22Rv1 (cell line): Measurements from ENCODE around the gene TMEFF1.

ENCODE experiments used
- ZFX ChIP-seq: fragments of 450-650 bp; IDR thresholded peaks from 2 replicates; pipeline ENCODE4 v1.6.1; 2017; ENCODE audit warnings: antibody characterized with exemption, borderline replicate concordance
- TF ChIP-seq, protein P1 (sequence below): fragments of 450-650 bp; IDR thresholded peaks from 2 replicates; pipeline ENCODE4 v1.5.1; 2017; ENCODE audit warnings: mild to moderate bottlenecking

DNA sequence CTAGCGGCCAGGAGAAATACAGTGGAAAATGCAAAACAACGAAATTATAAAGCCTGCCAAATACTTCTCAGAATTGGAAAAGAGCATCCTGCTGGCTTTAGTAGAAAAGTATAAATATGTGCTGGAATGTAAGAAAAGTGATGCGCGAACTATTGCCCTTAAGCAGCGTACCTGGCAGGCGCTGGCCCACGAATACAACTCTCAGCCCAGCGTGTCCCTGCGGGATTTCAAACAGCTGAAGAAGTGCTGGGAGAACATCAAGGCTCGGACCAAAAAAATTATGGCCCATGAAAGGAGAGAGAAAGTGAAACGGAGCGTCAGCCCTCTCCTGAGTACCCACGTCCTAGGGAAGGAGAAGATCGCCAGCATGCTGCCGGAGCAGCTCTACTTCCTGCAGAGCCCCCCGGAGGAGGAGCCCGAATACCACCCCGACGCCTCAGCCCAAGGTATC, 31.0 kb upstream of the TMEFF1 start:
- TF ChIP-seq, protein P1, sequence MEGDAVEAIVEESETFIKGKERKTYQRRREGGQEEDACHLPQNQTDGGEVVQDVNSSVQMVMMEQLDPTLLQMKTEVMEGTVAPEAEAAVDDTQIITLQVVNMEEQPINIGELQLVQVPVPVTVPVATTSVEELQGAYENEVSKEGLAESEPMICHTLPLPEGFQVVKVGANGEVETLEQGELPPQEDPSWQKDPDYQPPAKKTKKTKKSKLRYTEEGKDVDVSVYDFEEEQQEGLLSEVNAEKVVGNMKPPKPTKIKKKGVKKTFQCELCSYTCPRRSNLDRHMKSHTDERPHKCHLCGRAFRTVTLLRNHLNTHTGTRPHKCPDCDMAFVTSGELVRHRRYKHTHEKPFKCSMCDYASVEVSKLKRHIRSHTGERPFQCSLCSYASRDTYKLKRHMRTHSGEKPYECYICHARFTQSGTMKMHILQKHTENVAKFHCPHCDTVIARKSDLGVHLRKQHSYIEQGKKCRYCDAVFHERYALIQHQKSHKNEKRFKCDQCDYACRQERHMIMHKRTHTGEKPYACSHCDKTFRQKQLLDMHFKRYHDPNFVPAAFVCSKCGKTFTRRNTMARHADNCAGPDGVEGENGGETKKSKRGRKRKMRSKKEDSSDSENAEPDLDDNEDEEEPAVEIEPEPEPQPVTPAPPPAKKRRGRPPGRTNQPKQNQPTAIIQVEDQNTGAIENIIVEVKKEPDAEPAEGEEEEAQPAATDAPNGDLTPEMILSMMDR, result no peak
- no peak for TF ChIP-seq ZFX
